Right lobe of liver (tissue), 4 donors: ENCODE measurements around the gene TTC7B.

Experiments
- POLR2A ChIP-seq: fragments of 450-650 bp; IDR thresholded peaks from one replicate; pipeline ENCODE4 v1.6.1; 2017; ENCODE audit warnings: antibody characterized with exemption, mild to moderate bottlenecking
- TF ChIP-seq, protein P1 (sequence below), 4 donors: fragments of 200-600 bp in 3 of 4; fragments of 450-650 bp in 1 of 4; IDR thresholded peaks; one replicate each; pipeline versions ENCODE4 v1.5.1 to v1.8.0; 2016 to 2022; ENCODE audit warnings: antibody characterized with exemption in 4 of 4, mild to moderate bottlenecking in 2 of 4
- donor health status: DM: no; HTN: no; CAD: no.
- donor health status: DM: no; HTN: no; CAD: no.
- donor health status: DM: no; HTN: yes; CAD: no.

- TF ChIP-seq, protein P1, sequence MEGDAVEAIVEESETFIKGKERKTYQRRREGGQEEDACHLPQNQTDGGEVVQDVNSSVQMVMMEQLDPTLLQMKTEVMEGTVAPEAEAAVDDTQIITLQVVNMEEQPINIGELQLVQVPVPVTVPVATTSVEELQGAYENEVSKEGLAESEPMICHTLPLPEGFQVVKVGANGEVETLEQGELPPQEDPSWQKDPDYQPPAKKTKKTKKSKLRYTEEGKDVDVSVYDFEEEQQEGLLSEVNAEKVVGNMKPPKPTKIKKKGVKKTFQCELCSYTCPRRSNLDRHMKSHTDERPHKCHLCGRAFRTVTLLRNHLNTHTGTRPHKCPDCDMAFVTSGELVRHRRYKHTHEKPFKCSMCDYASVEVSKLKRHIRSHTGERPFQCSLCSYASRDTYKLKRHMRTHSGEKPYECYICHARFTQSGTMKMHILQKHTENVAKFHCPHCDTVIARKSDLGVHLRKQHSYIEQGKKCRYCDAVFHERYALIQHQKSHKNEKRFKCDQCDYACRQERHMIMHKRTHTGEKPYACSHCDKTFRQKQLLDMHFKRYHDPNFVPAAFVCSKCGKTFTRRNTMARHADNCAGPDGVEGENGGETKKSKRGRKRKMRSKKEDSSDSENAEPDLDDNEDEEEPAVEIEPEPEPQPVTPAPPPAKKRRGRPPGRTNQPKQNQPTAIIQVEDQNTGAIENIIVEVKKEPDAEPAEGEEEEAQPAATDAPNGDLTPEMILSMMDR (IDR thresholded peaks at IDR 0.05) = no peak
- TF ChIP-seq POLR2A = no peak
Observed at GRCh38 chr14:90577661-90578282, 238.5 kb downstream of the TTC7B start.
